Gastrocnemius medialis (tissue), 4 donors: ENCODE results near the gene PPIL3. TPM values are rescaled to one million over a fixed set of nuclear protein-coding genes. Genes with fewer than 3 reads are reported as not detected.
"Not testable (repeated sequence)": the region's sequence is repeated elsewhere in the genome, so short reads cannot be mapped to it uniquely, and the experiment has no call there.

Experiments
- ATAC-seq, 2 donors: fragments of 150-250 bp; one replicate each; pipeline ENCODE4 v1.9.1; 2016
- DNase-seq, 2 donors: peaks; one replicate each; pipeline ENCODE4 v3.0.0-alpha.2; 2019
- H3K27ac ChIP-seq, 4 donors: fragments of 200-600 bp; sonication (generic); 1 replicate in 1 of 4; 2 replicates in 3 of 4; pipeline ENCODE4 v1.5.1; 2016 to 2018; ENCODE audit warnings: mild to moderate bottlenecking in 2 of 4, moderate library complexity in 1 of 4
- H3K27me3 ChIP-seq, 3 donors: fragments of 200-600 bp; sonication (generic) in 2 of 3; 1 replicate in 1 of 3; 2 replicates in 2 of 3; pipeline versions ENCODE4 v1.5.1 to v1.6.0; 2016 to 2019; ENCODE audit warnings: mild to moderate bottlenecking in 1 of 3, moderate library complexity in 1 of 3
- H3K36me3 ChIP-seq, 2 donors: fragments of 200-600 bp; sonication (generic) in 1 of 2; one replicate each; pipeline ENCODE4 v1.5.1; 2017 to 2018
- H3K4me1 ChIP-seq, 2 donors: fragments of 200-600 bp; sonication (generic) in 1 of 2; one replicate each; pipeline ENCODE4 v1.5.1; 2016 to 2017; ENCODE audit warnings: mild to moderate bottlenecking in 2 of 2
- H3K4me3 ChIP-seq, 4 donors: fragments of 200-600 bp; sonication (generic) in 3 of 4; 1 replicate in 1 of 4; 2 replicates in 3 of 4; pipeline ENCODE4 v1.5.1; 2016 to 2019; ENCODE audit warnings: mild to moderate bottlenecking in 2 of 4
- H3K9me3 ChIP-seq, 3 donors: fragments of 200-600 bp; sonication (generic) in 2 of 3; 1 replicate in 1 of 3; 2 replicates in 2 of 3; pipeline ENCODE4 v1.5.1; 2016 to 2019
- CTCF ChIP-seq, 5 experiments: fragments of 450-650 bp in 3 of 5; fragments of 200-600 bp in 2 of 5; sonication (generic) in 2 of 5; IDR thresholded peaks in 4 of 5; conservative IDR thresholded peaks in 1 of 5; 1 replicate in 4 of 5; 2 replicates in 1 of 5; pipeline ENCODE4 v1.5.1; 2016 to 2019; ENCODE audit warnings: antibody characterized with exemption in 5 of 5, mild to moderate bottlenecking in 3 of 5, moderate library complexity in 3 of 5
- POLR2A ChIP-seq, 2 donors: fragments of 450-650 bp; IDR thresholded peaks; one replicate each; pipeline ENCODE4 v1.6.1; 2017; ENCODE audit warnings: antibody characterized with exemption in 2 of 2, mild to moderate bottlenecking in 2 of 2, moderate library complexity in 2 of 2
- in situ Hi-C, 4 donors: fragments of 200-750 bp; cut with MboI; loops; one replicate each; pipeline versions ENCODE4 v1.15.0 to v1.8.0; 2017; ENCODE audit warnings: low sequenced_read_pairs in 4 of 4
- intact Hi-C: fragments of 100-400 bp; cut with DNase I; formaldehyde crosslinking; loops from one replicate; pipeline ENCODE4 v1.15.1; 2023; ENCODE audit warnings: low total_unique reads
- total RNA-seq, 4 donors: library from RNA; depleted of rRNA; stranded (reverse); fragments of >200 nt; gene quantifications; one replicate each; pipeline versions ENCODE4 v1.1.0 to v1.2.3, GENCODE V29; 2016

PPIL3 gene
- total RNA-seq, 4 donors from 2014 or later = 8.4 to 29.2 (median 14.3) TPM

GRCh38 chr2:200899482-200899881 lies 10.6 kb upstream of the PPIL3 start:
- DNase-seq = no peak
- no peak overlapping the region for H3K27ac ChIP-seq
- no peak overlapping the region for H3K4me3 ChIP-seq
- H3K27me3 ChIP-seq = no peaks in the 10 kb centered on the region
- no peaks in the 10 kb centered on the region for H3K9me3 ChIP-seq
- H3K4me1 ChIP-seq = peaks cover 0 to 7% of the 10 kb centered on the region in 2 donors
- intact Hi-C loops (no loop called here), in situ Hi-C loops (no loop called here)
- no peak for ATAC-seq
- TF ChIP-seq POLR2A (IDR thresholded peaks at IDR 0.05) = no peak
- TF ChIP-seq CTCF (IDR thresholded peaks at IDR 0.05 in 4 of 5, conservative IDR thresholded peaks at IDR 0.05 in 1 of 5) = no peak
- H3K36me3 ChIP-seq = peaks cover 0 to 71% of the 10 kb centered on the region in 2 donors

- H3K27me3 ChIP-seq, H3K9me3 ChIP-seq, in situ Hi-C loops, H3K27ac ChIP-seq, ATAC-seq, DNase-seq, H3K4me1 ChIP-seq, intact Hi-C loops, H3K4me3 ChIP-seq: not testable (repeated sequence)
- peaks cover 0 to 68% of the 10 kb centered on the region in 2 donors for H3K36me3 ChIP-seq
These were observed 7.1 kb downstream of the PPIL3 start for GRCh38 chr2:200881715-200882249.

- TF ChIP-seq POLR2A (IDR thresholded peaks at IDR 0.05) (no peak), CTCF (IDR thresholded peaks at IDR 0.05 in 4 of 5, conservative IDR thresholded peaks at IDR 0.05 in 1 of 5) (no peak)
- no peak overlapping the region for H3K27ac ChIP-seq
- intact Hi-C loops = no loop called here
- H3K36me3 ChIP-seq = peaks cover 0 to 67% of the 10 kb centered on the region in 2 donors
- in situ Hi-C loops = no loop called here
- H3K4me3 ChIP-seq = no peak overlapping the region
- H3K4me1 ChIP-seq = no peaks in the 10 kb centered on the region
- no peaks in the 10 kb centered on the region for H3K9me3 ChIP-seq
- DNase-seq = no peak
- no peak for ATAC-seq
- H3K27me3 ChIP-seq = no peaks in the 10 kb centered on the region
These were observed 10.5 kb downstream of the PPIL3 start for GRCh38 chr2:200878289-200878880.

DNA sequence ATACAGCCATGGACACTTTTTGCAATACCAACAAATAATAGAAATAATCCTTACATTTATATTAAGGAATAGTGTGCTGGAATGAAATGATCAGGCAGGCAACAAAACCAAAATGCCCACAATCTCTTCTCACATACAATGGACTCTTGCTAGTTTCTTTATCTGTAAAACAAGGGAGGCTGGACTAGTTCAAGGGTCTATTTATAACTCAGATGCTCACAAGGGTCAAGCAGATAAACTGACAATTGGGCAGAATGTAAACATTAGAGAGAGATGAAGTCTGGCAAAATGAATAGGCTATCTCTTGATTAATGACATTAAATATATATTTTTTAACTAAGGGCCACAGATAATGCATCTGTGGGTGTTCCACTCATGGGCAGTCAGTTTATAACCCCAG lies 11.4 kb downstream of the PPIL3 start:
- H3K4me3 ChIP-seq = no peak overlapping the region
- no peaks in the 10 kb centered on the region for H3K4me1 ChIP-seq
- no peaks in the 10 kb centered on the region for H3K9me3 ChIP-seq
- no peak for ATAC-seq
- peaks cover 0 to 69% of the 10 kb centered on the region in 2 donors for H3K36me3 ChIP-seq
- TF ChIP-seq POLR2A (IDR thresholded peaks at IDR 0.05) = no peak
- TF ChIP-seq CTCF (IDR thresholded peaks at IDR 0.05 in 4 of 5, conservative IDR thresholded peaks at IDR 0.05 in 1 of 5) = no peak
- DNase-seq = no peak
- H3K27me3 ChIP-seq = no peaks in the 10 kb centered on the region
- no peak overlapping the region for H3K27ac ChIP-seq
- in situ Hi-C loops = no loop called here
- intact Hi-C loops = no loop called here

- intact Hi-C loops = no loop called here
- H3K9me3 ChIP-seq = no peaks in the 10 kb centered on the region
- in situ Hi-C loops = no loop called here
- H3K27ac ChIP-seq = no peak overlapping the region
- no peak for TF ChIP-seq CTCF (IDR thresholded peaks at IDR 0.05 in 4 of 5, conservative IDR thresholded peaks at IDR 0.05 in 1 of 5)
- no peak for TF ChIP-seq POLR2A (IDR thresholded peaks at IDR 0.05)
- H3K27me3 ChIP-seq = no peaks in the 10 kb centered on the region
- DNase-seq = no peak
- H3K4me3 ChIP-seq = no peak overlapping the region
- no peaks in the 10 kb centered on the region for H3K4me1 ChIP-seq
- H3K36me3 ChIP-seq = peaks cover 0 to 40% of the 10 kb centered on the region in 2 donors
- ATAC-seq = no peak
These were observed 15.3 kb downstream of the PPIL3 start for GRCh38 chr2:200873560-200873959.
